HK-2 (cell line): ENCODE data around the gene BMPER.

Source experiments
- DNase-seq: peaks from one replicate; pipeline ENCODE4 v3.0.0-alpha.2; 2018; ENCODE audit not compliant: unreplicated experiment

The BMPER gene

DNA sequence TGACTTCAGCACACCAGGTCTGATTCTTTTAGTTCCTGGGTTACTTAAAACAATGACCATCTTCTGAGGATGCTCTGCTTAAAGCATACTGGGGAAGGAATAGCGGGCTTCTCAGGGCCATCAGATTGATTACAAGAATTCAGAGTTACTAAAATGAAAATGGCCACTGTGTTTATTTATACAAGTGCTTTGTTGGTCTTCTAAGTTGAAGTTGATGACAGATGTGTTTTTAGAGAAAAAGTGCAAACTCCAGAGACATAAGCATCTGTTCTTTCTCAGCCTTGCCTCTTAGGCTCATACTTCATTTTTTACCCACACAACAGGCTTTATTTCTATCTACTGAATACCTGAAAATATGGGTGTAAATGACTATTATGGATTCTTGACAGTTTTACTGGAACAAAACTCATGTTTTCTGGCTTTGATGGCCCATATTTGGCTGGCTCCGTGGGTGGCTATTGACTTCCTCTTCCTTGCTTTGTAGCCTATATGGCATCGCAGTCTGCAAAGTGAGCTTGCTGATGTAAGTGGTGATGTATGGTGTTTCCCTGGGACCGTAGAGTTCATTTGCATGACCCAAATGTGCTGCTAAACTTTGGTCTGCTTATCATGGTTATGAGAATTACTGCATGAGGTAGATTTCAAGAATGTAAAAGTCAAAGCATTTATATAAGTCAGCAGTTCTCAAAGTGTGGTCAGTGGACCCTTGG, 121.3 kb downstream of the BMPER start:
- DNase-seq = no peak

DNA sequence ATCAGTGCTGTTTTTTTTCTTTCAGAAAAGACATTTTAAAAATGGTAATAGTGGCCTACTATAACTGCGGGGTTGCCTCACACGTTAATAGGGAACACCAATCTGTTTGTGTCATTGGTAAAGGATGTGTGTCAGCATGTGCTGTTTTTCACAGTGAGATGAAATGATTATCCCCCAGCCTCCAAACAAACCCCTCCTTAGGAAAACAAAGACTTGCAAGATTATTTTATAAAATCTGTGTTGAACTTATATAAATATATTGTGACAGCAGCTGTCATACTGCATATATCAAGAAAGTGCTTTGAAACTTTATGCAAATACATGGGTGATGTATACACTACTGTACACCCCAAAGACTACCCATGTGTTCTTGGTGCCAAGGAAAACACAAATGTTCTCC, 125.8 kb downstream of the BMPER start:
- DNase-seq = no peak

DNA sequence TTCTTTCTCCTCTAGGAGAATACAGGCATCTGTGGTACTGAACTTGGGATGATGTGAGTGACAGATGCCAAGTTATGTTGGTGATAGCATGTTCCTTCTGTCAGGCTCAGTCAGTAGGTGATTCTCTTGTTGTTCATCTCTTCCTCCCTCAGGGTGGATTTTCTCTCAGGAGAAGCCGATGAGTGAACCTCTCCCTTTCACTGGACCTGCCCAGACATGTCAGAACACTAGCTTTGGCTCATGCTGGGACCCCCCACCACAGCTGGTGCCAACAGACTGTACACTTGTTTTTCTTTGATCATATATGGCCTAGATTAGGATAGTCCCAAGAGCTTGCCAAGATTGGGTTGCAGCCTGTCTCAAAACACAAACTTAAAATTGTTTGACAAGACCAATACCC, 129.4 kb downstream of the BMPER start:
- no peak for DNase-seq

DNA sequence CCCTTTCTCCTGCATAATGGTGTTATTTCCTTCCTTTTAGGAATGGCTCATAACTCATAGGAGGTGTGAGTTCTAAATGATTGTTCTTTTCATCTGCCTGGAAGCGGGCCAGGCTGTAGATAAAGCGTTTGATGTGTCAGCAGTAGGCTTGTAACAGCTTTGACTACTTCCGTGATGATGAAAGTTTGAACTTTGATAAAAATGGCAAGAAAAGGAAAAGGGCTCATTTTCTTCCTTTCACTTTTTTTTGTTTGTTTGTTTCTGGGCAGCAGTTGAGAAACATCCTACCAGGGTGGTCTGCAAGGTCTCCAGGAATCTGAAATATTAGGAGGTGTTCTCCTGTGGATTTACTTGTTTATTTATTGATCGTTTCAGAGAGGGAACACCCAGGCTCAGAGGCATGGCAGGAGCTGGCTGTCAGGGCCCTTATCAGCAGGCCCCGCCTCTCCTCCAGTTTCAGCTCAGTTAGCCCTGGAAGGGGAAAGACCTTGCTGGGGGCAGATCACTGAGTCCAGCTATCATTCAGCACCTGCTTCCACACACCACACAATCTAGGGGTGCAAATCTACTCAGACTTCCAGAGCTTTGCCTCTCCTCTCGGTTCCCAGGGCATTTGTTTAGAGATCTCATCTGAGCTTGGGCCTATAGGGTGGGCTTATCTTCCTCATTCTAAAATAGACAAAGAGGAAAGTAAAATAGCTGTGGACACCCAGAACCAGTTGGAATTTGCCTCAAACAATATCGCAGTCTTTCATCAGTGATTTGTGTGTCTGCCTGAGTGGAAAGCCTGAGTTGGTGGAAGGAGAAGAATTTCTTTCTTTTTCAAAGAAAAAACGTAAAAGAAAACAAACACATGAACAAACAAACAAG, 130.9 kb downstream of the BMPER start:
- DNase-seq = no peak

DNA sequence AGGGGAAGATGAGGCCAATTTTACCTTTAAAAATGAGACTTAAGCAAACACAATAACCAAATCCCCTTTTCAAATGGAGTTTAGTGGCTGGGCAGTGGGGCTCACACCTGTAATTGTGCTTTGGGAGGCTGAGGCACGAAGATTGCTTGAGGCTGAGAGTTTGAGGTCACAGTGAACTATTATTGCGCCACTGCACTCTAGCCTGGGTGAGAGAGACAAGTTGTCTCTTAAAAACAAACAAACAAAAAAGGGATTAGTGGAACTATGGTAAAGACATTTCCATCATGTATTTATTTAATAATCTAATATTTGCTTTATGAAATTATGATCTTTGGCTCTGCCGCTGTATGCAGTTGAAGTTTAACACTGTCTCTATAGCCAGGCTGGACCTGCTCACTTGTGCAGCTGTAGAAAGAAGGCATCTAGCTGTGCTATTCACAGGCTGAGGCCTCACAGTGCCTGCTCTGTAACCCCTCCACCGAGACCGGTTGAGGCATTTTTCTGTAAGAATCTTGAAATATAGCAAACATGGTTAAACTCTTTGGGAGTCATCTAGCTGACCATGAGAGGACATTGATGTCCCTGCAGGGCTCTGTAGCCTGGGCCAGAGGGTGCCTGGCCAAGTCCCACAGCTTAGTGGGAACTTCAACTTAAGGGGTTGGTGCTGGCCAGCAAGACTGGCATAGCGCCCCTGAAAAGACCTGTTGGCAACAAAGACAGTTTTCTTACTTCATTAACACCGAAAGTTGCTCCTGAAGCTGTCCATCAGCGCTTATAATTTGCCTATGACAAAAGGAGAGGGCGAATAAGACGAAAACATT, 131.8 kb downstream of the BMPER start:
- DNase-seq = no peak

DNA sequence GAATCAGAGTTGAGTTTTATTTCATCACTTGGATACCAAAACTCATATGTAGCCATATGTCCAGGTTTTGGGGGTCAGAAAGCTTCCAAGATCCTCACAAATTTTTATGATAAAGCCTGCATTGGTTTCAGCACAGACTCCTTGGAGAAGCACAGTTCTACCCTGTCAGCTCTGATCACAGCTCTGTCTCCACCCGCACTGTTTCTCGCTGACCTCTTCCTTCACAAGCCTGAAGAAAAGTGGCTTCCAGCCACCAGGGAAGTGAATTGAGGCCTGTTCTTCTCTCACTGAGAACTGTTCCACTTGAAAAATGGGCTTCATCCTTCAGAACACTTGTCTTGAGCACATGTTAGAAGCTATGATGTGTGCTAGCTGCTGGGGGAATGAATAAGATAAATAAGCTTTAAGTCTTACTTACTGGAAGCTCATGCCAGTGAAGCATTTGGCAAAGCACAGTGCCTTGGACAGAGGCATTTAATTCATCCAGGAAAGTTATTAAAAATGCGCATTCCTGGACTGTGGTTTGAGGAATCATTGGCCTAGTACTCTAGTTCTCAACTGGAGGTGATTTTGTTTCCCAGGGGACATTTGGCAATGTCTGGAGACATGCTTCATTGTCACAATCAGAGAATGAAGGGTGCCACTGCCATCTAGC, 133.6 kb downstream of the BMPER start:
- DNase-seq = no peak

DNA sequence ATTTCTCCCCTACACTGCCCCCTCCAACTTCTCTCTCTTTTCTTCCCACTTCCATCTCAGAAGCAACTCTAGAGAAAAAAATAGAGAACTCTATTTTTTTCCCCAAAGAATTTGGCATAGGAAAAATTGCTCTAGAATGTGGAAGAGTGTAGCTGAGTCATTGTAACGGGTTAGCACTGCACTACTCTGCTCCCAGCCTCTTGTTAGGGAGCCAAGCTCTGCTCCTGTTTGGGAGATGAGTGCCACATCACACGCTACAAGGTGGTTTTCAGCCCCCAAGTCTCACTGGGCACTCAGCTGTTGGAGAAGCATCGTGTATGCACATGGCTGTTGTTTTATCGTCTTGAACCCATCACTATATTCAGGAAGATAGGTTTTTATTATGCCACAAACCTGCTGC, 136.4 kb downstream of the BMPER start:
- no peak for DNase-seq

DNA sequence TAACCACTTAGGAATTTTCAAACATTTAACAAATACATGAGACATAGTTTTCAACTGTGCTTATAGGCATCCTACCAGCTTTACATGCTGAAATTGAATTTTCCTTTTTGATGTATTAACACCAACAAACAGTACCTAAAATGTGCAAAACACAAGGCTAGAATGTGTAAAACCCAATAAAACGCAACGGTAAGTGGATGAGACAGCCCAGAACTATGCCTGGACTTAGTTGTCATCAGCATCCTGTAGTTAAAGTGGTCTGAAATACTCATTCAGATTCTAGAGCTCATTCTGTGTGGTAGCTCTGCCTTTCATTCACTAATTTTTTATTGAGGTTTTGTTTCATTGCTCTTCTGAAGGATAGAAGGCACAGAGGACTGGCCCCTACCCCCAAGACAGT, 137.1 kb downstream of the BMPER start:
- no peak for DNase-seq

DNA sequence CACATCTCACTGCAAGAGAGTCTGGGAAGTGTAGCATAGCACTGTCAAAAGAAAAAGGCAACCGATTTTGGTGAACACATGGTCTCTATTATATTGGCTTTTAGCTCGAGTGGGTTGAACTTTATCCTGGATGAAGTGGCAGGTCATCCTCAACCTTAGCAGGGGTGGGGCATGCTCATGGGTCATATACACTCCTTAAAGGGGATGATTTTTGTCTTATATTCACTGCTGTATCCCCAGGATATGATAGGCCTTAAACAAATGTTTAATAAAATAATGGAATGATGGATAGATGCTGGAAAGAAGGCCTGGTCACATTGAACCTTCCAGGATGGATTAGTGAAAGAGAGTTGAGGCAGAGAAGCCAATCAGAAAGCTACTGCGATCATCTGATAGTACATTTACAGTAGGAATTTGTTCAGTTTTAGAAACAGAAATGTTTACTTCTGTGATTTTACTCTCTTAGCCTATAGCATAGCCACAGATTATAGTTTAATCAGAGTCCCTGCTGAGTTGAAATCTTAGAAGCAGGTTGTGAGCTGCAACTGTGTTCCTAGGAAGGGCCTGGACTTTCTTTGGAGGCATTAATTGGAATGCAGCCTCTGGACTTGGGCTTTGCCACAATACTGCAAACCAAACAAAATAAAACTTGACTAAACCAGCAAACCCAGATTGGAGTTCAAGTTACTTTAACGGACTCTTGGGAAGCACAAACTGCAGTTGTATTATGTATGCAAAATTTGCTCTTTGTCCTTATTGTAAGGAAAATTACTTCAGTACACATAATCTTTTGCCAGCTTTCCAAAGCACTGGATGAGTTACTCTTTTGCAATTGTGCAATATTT, 138.3 kb downstream of the BMPER start:
- DNase-seq = no peak

DNA sequence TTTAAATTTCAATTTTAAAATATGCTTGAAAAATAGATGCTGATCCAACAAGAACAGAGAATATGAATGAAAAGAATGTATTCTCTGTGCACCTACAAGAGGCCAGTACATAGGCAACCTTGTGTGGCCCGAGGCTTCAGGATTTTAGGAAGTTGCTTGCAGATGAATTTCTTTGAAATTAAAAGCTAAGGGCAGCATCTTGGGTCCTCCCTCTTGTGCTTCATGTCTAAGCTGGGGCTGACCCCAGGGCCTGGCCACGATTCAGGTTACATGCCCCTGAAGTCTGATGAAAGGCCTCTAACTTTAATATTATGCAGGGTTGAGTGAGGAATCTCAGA, 138.9 kb downstream of the BMPER start:
- DNase-seq = no peak

DNA sequence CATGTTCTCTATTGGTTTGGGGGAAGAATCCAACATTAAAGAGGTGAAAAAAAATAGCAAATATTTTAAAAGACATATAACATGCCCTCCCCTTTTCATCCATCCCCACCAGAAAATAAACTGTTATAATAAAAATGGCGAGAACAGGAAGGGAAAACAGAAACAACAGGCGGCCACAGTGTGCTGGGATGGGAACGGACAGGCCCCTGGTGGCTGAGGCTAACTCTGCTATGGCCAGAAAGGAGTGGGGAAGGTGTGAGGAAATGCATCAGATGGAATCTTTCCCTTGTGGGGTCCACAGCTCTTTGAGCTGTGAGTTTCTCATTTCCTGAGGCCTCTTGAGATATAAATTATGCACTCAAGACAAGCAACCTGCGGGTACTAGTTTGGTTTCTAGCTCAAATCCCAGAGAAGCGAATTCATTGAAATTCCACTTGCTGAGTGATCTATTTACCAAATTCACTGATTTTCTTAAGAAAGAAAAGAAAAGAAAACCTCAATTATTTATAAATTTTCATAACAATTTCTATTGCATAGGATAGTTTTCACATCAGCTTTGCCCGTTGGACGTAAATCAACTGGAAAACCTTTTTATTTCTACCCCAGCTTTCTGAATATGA, 139.5 kb downstream of the BMPER start:
- DNase-seq = no peak

DNA sequence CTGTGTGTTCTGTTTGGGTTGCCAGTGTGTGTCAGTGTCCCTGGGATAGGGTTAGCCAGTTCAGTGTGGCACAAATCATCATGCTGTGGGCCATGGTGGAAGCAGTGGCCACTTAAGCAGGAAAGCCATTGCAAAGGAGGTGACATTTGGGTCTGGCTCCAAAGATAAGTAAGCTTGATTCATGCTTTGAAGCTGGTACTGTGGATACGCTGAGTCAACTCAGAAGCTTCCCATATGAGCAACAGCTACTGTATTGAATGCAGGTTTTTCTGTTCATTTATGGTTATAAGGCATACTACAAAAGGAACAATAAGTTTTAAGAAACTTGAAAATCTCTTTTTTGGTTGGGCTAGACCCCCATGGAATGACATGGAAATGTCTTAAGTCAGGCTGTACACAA, 143.1 kb downstream of the BMPER start:
- DNase-seq = no peak

DNA sequence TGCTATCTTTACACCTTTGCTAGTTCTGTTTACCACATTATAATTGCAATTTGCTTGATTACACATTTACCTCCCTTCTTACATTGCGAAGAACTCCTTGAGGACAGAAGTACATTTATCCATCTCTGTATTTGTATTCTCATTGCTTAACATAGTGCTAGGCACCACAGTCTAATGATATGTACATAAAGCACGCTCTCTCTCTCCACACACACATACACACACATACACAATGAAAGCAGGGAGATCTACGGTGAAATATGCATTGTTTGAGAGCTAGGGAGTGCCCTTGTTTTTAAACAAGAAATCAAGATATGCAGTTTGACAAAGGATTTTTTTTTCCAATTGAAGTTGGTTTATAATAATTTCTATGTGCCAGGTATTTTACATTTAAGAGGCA, 148.7 kb downstream of the BMPER start:
- DNase-seq = no peak

DNA sequence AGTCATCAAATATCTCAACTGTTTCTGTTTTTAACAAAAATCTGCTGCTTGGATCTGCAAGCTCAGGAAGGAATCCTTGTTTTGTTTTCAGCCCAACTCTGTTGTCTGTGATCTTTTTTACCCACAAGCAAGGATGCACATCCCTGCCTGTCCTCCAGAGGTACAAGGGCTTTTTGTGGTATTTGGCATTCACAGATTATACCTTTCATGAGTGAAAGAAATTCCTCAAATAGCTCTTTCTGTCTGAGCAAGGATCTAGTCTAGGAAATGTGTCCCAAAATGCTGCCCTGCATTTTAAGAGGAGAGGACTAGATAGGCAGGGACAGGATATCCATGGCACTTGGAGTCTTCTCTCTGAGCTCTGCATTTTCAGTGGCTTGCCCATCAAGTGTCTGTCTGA, 151.8 kb downstream of the BMPER start:
- DNase-seq = no peak

DNA sequence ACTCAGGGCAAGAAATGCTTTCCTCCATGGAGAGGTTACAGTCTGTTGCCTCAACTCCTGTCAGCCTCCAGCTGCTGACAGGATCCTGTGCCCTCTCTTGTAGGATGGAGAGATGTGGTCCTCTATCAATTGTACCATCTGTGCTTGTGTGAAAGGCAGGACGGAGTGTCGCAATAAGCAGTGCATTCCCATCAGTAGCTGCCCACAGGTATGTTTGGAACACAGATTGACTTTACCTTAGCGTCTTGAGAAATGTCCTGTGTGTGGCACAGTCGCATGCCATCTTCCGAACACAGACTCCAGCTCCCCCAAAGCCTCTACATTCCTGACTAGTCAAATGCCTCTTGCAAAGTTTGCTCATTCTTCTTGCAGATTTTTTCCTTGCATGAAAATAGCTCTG, 152.6 kb downstream of the BMPER start:
- DNase-seq = no peak

DNA sequence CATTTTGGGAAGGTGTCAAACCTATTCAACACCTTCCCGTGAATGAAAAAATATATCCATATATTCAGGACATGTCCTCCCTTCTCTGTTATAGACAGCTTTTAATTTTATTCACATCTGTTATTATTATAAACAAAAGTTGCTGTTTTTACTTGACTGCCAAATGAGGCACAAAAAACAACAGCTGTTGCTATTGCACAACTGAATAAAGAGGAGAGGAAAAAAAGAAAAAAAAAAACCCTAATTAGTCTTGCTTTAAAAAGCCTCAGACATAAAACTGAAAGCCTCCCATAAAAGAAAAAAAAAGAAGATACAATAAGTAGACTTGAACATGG, 153.4 kb downstream of the BMPER start:
- no peak for DNase-seq

DNA sequence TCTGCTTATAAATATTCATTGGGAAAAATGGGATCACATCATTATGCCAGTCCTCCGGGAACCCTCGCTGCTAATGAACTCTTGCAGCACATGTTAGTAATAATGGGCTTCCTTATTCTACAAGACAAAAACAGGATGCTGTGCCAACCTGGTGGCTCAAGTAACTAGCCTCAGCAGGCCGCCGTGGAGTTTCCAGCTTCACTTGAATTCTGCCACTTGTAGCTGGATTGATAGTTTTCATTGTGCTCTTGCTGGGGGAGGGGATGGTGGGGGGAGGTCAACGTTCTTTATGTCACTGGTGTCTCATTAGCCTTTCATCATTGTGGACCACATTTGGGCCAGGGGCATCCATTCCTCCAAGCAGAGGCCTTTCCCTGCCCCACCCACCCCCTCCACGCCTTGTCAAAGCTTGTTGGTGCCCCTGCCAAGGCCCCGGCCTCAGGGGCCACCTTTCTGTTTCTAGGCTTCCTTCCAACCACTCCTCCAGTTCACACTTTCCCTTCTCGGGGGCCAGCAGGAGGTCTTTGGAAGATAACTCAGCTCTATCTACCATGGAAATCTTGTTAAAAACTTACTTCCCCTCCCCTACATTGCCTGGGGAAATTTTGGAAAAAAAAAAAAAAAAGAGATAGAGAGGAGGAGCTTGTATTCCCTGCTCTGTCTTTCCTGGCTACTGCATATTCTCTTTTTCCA, 153.9 kb downstream of the BMPER start:
- no peak for DNase-seq

DNA sequence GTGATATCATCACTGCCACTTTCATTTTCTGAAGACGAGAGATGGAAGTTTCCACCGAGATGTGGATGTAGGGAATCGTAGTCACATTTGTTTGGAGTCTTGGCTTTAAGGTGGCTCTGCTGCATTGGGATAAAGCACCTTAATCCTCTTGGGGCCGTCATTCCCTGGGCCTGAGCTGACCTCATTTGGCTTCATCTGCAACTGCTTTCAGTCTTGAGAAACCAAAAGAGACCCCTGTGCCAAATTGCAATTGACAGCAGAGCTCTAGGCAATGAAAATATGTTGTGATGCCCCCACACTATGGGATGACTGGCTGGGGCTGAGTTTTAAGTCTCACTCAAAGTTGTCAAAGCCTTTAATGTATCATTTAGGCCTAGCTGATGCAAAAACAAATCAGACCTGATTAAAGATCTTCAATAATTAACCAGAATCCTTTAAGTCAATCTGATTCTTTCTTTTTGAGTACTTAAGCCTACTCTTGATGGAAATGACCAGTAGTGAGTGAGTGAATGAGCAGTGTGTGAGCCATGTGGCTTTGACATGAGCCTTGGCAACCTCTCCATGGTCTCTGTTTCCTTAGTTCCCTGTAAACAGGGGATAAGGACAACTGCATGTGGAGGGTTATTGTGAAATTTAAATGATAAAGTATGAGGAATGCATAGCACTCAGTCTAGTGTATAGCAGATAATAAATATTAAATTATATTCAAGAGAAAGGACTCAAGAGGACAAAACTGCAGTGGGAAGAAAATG, 155.0 kb downstream of the BMPER start:
- no peak for DNase-seq

DNA sequence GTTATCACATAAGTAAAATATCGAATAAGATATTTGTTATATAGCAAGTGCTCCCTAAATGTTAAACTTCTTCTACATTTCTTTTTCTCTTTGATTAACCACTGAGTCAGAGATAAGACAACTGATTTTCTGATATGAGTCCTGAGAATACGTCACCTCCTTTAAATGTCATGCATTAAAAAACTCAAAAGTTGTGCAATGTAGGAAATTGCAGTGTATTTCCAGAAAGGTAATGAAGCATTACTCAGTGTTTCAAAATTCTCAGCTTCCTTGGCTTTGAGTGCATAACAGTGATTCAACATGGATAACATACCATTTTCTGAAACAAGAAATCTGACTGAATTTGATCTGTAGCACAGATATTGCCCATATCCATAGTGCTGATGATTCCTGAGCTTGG, 155.8 kb downstream of the BMPER start:
- no peak for DNase-seq

DNA sequence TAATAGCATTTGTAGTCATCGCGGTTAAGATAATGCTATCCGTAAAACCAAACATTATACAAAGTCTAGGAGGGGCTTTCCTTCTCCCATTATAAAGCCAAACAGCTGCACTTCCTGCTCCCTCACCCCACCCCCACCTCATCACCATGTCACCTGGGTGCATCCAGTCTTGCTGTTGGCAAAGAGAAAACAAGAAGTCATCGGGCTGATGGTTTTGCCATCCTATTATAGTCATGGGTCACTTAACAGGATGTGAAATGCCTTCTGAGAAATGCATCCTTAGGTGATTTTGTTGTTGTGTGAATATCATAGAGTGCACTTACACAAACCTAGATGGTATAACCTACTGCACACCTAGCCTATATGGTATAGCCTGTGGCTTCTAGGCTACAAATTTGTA, 157.0 kb downstream of the BMPER start:
- no peak for DNase-seq
